ENCODE data around the gene WDR82.

Gene WDR82

GRCh38 chr3:52227766-52228165 lies 50.7 kb downstream of the WDR82 start:
- no peaks in the 10 kb centered on the region for H3K9me3 ChIP-seq (ENCODE audit: insufficient read depth, low read length, severe bottlenecking)
- H3K79me2 ChIP-seq (ENCODE audit: insufficient read depth, low read length): peaks cover 12% of the 10 kb centered on the region; the same call in 1 of the 2 replicates
- H3K4me1 ChIP-seq (ENCODE audit: insufficient read depth, low read length): peaks cover 35% of the 10 kb centered on the region
- peaks cover 41% of the 10 kb centered on the region for H3K36me3 ChIP-seq (ENCODE audit: insufficient read depth, low read length)
- ATAC-seq (ENCODE audit: insufficient read depth, low read depth) (no peak), DNase-seq (no peak)
- TF ChIP-seq CTCF (IDR thresholded peaks at IDR 0.05; ENCODE audit: borderline replicate concordance, extremely low read depth, low read length, poor library complexity, severe bottlenecking) (no peak), EZH2 (IDR thresholded peaks at IDR 0.05; ENCODE audit: borderline replicate concordance, low read depth, low read length, severe bottlenecking) (no peak)
- H3K4me3 ChIP-seq (ENCODE audit: low read depth in 1 of 2, low read length in 2 of 2): no peak overlapping the region
- peaks cover 27% of the 10 kb centered on the region for H4K20me1 ChIP-seq (ENCODE audit: insufficient read depth, low read length)
- no peak overlapping the region for H3K27ac ChIP-seq (ENCODE audit: low read length)
- H2AFZ ChIP-seq (ENCODE audit: low read depth, low read length): no peak overlapping the region
- no peaks in the 10 kb centered on the region for H3K27me3 ChIP-seq (ENCODE audit: insufficient read depth, low read length, poor library complexity)
- H3K4me2 ChIP-seq (ENCODE audit: insufficient read depth, low read length): no peak overlapping the region
- H3K9ac ChIP-seq (ENCODE audit: low read depth, low read length): no peak overlapping the region

- no peak overlapping the region for H3K9ac ChIP-seq (ENCODE audit: low read depth, low read length)
- peaks cover 6% of the 10 kb centered on the region; the same call in 1 of the 2 replicates for H3K79me2 ChIP-seq (ENCODE audit: insufficient read depth, low read length)
- peaks cover 35% of the 10 kb centered on the region for H3K4me1 ChIP-seq (ENCODE audit: insufficient read depth, low read length)
- no peaks in the 10 kb centered on the region for H3K9me3 ChIP-seq (ENCODE audit: insufficient read depth, low read length, severe bottlenecking)
- no peak overlapping the region for H3K4me2 ChIP-seq (ENCODE audit: insufficient read depth, low read length)
- H2AFZ ChIP-seq (ENCODE audit: low read depth, low read length): no peak overlapping the region
- H3K36me3 ChIP-seq (ENCODE audit: insufficient read depth, low read length): peaks cover 36% of the 10 kb centered on the region
- no peak overlapping the region for H3K4me3 ChIP-seq (ENCODE audit: low read depth in 1 of 2, low read length in 2 of 2)
- 0 out of 2 replicates have a peak overlapping the region, but pooled peaks have one; percentile 45 for H3K27ac ChIP-seq (ENCODE audit: low read length)
- H4K20me1 ChIP-seq (ENCODE audit: insufficient read depth, low read length): peaks cover 23% of the 10 kb centered on the region
- TF ChIP-seq CTCF (IDR thresholded peaks at IDR 0.05; ENCODE audit: borderline replicate concordance, extremely low read depth, low read length, poor library complexity, severe bottlenecking): peak; percentile 59
- TF ChIP-seq EZH2 (IDR thresholded peaks at IDR 0.05; ENCODE audit: borderline replicate concordance, low read depth, low read length, severe bottlenecking): no peak
- H3K27me3 ChIP-seq (ENCODE audit: insufficient read depth, low read length, poor library complexity): no peaks in the 10 kb centered on the region
- DNase-seq (peak; percentile 39), ATAC-seq (ENCODE audit: insufficient read depth, low read depth) (0 out of 3 replicates have a peak, but pooled peaks have one; percentile 9)
Measured at GRCh38 chr3:52227117-52227516, 51.3 kb downstream of the WDR82 start.

- TF ChIP-seq EZH2 (IDR thresholded peaks at IDR 0.05; ENCODE audit: borderline replicate concordance, low read depth, low read length, severe bottlenecking): no peak
- no peak for TF ChIP-seq CTCF (IDR thresholded peaks at IDR 0.05; ENCODE audit: borderline replicate concordance, extremely low read depth, low read length, poor library complexity, severe bottlenecking)
- Histone ChIP-seq H4K20me1 (ENCODE audit: insufficient read depth, low read length) (peaks cover 15% of the 10 kb centered on the region; the same call in 1 of the 2 replicates), H3K4me2 (ENCODE audit: insufficient read depth, low read length) (no peak overlapping the region), H3K4me3 (ENCODE audit: low read depth in 1 of 2, low read length in 2 of 2) (no peak overlapping the region), H3K27me3 (ENCODE audit: insufficient read depth, low read length, poor library complexity) (no peaks in the 10 kb centered on the region), H3K4me1 (ENCODE audit: insufficient read depth, low read length) (peaks cover 30% of the 10 kb centered on the region), H3K36me3 (ENCODE audit: insufficient read depth, low read length) (peaks cover 28% of the 10 kb centered on the region), H3K27ac (ENCODE audit: low read length) (peak overlapping the region; percentile 45), H3K9me3 (ENCODE audit: insufficient read depth, low read length, severe bottlenecking) (no peaks in the 10 kb centered on the region), H2AFZ (ENCODE audit: low read depth, low read length) (no peak overlapping the region), H3K79me2 (ENCODE audit: insufficient read depth, low read length) (no peaks in the 10 kb centered on the region), H3K9ac (ENCODE audit: low read depth, low read length) (no peak overlapping the region)
- ATAC-seq (ENCODE audit: insufficient read depth, low read depth) (peak; percentile 13; the same call in 1 of the 3 replicates), DNase-seq (no peak)
Measured at GRCh38 chr3:52226229-52226817, 52.1 kb downstream of the WDR82 start.

All from DND-41 (cell line).